MV-4-11 (cell line): ENCODE measurements around the gene LIN54.

ENCODE experiments used
- DNase-seq: peaks from one replicate; lab custom pipeline; 2025; lab: John Stamatoyannopoulos, UW

Gene LIN54

GRCh38 chr4:82891707-82892466 lies 118.7 kb downstream of the LIN54 start:
- no peak for DNase-seq

- DNase-seq: peak; percentile 93
These were observed 119.5 kb downstream of the LIN54 start, which contains the start of gene SEC31A for GRCh38 chr4:82890901-82891706. Gene SEC31A (minus strand): TSS chr4:82891153. CDS start chr4:82881936, 9,217 bp downstream.

GRCh38 chr4:82890528-82890900 lies 120.1 kb downstream of the LIN54 start:
- DNase-seq: no peak

DNA sequence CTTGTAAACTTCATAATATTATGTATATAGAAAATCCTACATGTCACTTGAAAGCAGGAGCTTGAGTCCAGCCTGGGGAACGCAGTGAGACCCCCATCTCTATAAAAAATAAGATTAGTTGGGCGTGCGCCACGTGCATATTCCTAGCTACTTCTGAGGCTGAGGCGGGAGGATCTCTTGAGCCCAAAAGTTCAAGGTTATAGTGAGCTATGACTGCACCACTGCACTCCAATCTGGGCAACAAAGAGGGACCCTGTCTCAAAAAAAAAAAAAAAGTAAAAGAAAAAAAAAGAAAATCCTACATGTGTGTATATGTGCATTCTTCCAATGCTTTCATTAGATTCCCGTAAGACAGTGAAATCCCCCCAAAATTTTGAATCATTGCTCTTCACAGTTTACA lies 121.3 kb downstream of the LIN54 start:
- DNase-seq: no peak

- DNase-seq: no peak
These were observed 124.3 kb downstream of the LIN54 start for GRCh38 chr4:82886147-82886942.

- no peak for DNase-seq
These were observed 125.2 kb downstream of the LIN54 start for GRCh38 chr4:82885410-82885809.
